Ovary (tissue), 9 donors: ENCODE data around the gene PEX6. TPM values are rescaled to one million over a fixed set of nuclear protein-coding genes. Genes with fewer than 3 reads are reported as not detected.

Experiments
- DNase-seq, 5 donors: peaks; one replicate each; pipeline ENCODE4 v3.0.0-alpha.2; 2019 to 2020
- H3K27ac ChIP-seq, 2 donors: fragments of 200-600 bp; one replicate each; pipeline versions ENCODE4 v1.5.1 to v1.8.0; 2019 to 2022
- H3K27me3 ChIP-seq: fragments of 200-600 bp; one replicate; pipeline ENCODE4 v1.8.0; 2022
- H3K36me3 ChIP-seq: fragments of 200-600 bp; sonication (generic); one replicate; pipeline ENCODE4 v1.5.1; 2019
- H3K4me1 ChIP-seq: one replicate; pipeline ENCODE4 v1.8.1; 2013; ENCODE audit warnings: mild to moderate bottlenecking, moderate library complexity; ENCODE audit not compliant: insufficient read depth
- H3K4me3 ChIP-seq: fragments of 200-600 bp; sonication (generic); one replicate; pipeline ENCODE4 v1.5.1; 2017
- H3K9me3 ChIP-seq, 2 donors: fragments of 200-600 bp in 1 of 2; sonication (generic) in 1 of 2; one replicate each; pipeline versions ENCODE4 v1.5.1 to v1.8.1; 2013 to 2019; ENCODE audit warnings: mild to moderate bottlenecking in 1 of 2, moderate library complexity in 1 of 2
- CTCF ChIP-seq, 3 donors: fragments of 450-650 bp in 2 of 3; fragments of 200-600 bp in 1 of 3; IDR thresholded peaks; one replicate each; pipeline versions ENCODE4 v1.5.1 to v1.8.0; 2016 to 2022; ENCODE audit warnings: antibody characterized with exemption in 3 of 3, mild to moderate bottlenecking in 1 of 3
- EP300 ChIP-seq: sonication (generic); formaldehyde crosslinking; IDR thresholded peaks from one replicate; pipeline ENCODE4 v1.6.1; 2017; ENCODE audit warnings: antibody characterized with exemption
- POLR2A ChIP-seq: fragments of 450-650 bp; IDR thresholded peaks from one replicate; pipeline ENCODE4 v1.6.1; 2017; ENCODE audit warnings: antibody characterized with exemption, mild to moderate bottlenecking, moderate library complexity
- WGBS, 3 donors: extraction: QIAGEN DNeasy Blood & Tissue Kit in 1 of 3; methylation state at CpG; one replicate each; pipeline versions ENCODE4 v1.1.5 to v1.1.7; 2013 to 2017; 5-methylcytosine and 5-hydroxymethylcytosine counted together
- intact Hi-C, 4 donors: fragments of 100-400 bp; cut with DNase I; formaldehyde crosslinking; loops; one replicate each; pipeline versions ENCODE4 v1.11.0 to v1.15.1; 2022 to 2023
- polyA plus RNA-seq, 2 donors: library from polyadenylated mRNA; stranded (reverse); fragments of 200-250 nt in 1 of 2; fragments of 350-450 nt in 1 of 2; fragmentation: Illumina TruSeq in 1 of 2; extraction: RNeasy Lipid Tissue Mini Kit (QIAGEN cat#74804) in 1 of 2; gene quantifications; one replicate each; pipeline ENCODE4 v1.2.3, GENCODE V29; 2013 to 2014
- total RNA-seq, 7 donors: library from RNA; depleted of rRNA in 2 of 7; stranded (reverse); fragments of >200 nt in 2 of 7; fragmentation: NEBNext Ultra II Directional in 3 of 7; extraction: Animal tissue kit (Norgen Biotek cat#: 25700) in 3 of 7; gene quantifications; one replicate each; pipeline versions ENCODE4 v1.1.0 to v1.2.4, GENCODE V29; 2016 to 2023
- donor health status: DM: no; HTN: no; CAD: no; lungs with moderate emphysema.
- donor health status: DM: no; HTN: no; CAD: no.
- donor health status: Bipolar disorder and iron deficiency.
- donor health status: DM: yes; HTN: yes; CAD: no.
- donor health status: DM: no; HTN: no; CAD: no.
- donor health status: DM: yes; HTN: yes; CAD: no.

PEX6 gene
- total and polyA plus RNA-seq, 9 donors, result 8.8 to 41.0 (median 29.8) TPM

- H3K9me3 ChIP-seq, result no peaks in the 10 kb centered on the region
- H3K4me3 ChIP-seq, result peak overlapping the region; percentile 7
- H3K36me3 ChIP-seq, result no peaks in the 10 kb centered on the region
- no peak overlapping the region for H3K27ac ChIP-seq
- peaks cover 17% of the 10 kb centered on the region for H3K4me1 ChIP-seq
- no peaks in the 10 kb centered on the region for H3K27me3 ChIP-seq
- 57 to 62% (median 60%) methylated on average over 7 of the region's 7 CpGs for WGBS, 3 donors
- intact Hi-C loops, result loop anchor here in 2 of 4 donors (10.0 kb wide), 1 partner anchor 112 kb away; no protein-coding TSS in a partner anchor
- DNase-seq, result no peak
- no peak for TF ChIP-seq EP300
- TF ChIP-seq CTCF (IDR thresholded peaks at IDR 0.05), result no peak
- TF ChIP-seq POLR2A, result no peak
Observed at GRCh38 chr6:43016176-43016942, 37.4 kb upstream of the PEX6 start.

GRCh38 chr6:43014434-43014909, 35.5 kb upstream of the PEX6 start:
- TF ChIP-seq CTCF (IDR thresholded peaks at IDR 0.05) (no peak), POLR2A (no peak), EP300 (no peak)
- WGBS, 3 donors, result 0 to 2% (median 0%) methylated on average over 7 of the region's 7 CpGs
- intact Hi-C loops, result loop anchor here in 2 of 4 donors (10.0 kb wide), 1 partner anchor 110 kb away; no protein-coding TSS in a partner anchor
- Histone ChIP-seq H3K27ac (peak overlapping the region in 1 of 2 donors; percentile 4), H3K4me1 (peaks cover 12% of the 10 kb centered on the region), H3K36me3 (no peaks in the 10 kb centered on the region), H3K9me3 (no peaks in the 10 kb centered on the region), H3K4me3 (peak overlapping the region; percentile 65), H3K27me3 (no peaks in the 10 kb centered on the region)
- DNase-seq, result no peak

- 0 to 1% (median 0%) methylated on average over 37 to 51 of the region's 51 CpGs for WGBS, 3 donors
- Histone ChIP-seq H3K4me1 (peaks cover 12% of the 10 kb centered on the region), H3K36me3 (no peaks in the 10 kb centered on the region), H3K9me3 (no peaks in the 10 kb centered on the region), H3K27ac (peak within 1 kb of the TSS; percentile 11 to 65), H3K4me3 (peak within 1 kb of the TSS; percentile 73), H3K27me3 (no peaks in the 10 kb centered on the region)
- TF ChIP-seq CTCF (IDR thresholded peaks at IDR 0.05) (no peak), EP300 (no peak), POLR2A (peak; percentile 29)
- intact Hi-C loops, result loop anchor here in 2 of 4 donors (10.0 kb wide), 1 partner anchor 109 kb away; no protein-coding TSS in a partner anchor
- DNase-seq, result peak; percentile 99 to 100 (median 99)
Observed at GRCh38 chr6:43013843-43014433, 35.0 kb upstream of the PEX6 start, which contains the start of the genes KLHDC3 and MEA1. Gene KLHDC3 (plus strand): TSS chr6:43014249. CDS start chr6:43017193, 2,944 bp downstream. Gene MEA1 (minus strand): TSS chr6:43013946. CDS start chr6:43013813, 133 bp downstream.

- DNase-seq, result no peak
- 1 to 3% (median 2%) methylated on average over 25 of the region's 25 CpGs for WGBS, 3 donors
- peaks cover 12% of the 10 kb centered on the region for H3K4me1 ChIP-seq
- peak overlapping the region; percentile 73 for H3K4me3 ChIP-seq
- intact Hi-C loops, result loop anchor here in 2 of 4 donors (10.0 kb wide), 1 partner anchor 108 kb away; no protein-coding TSS in a partner anchor
- no peaks in the 10 kb centered on the region for H3K36me3 ChIP-seq
- H3K27ac ChIP-seq, result peak overlapping the region; percentile 11 to 65
- TF ChIP-seq CTCF (IDR thresholded peaks at IDR 0.05), result no peak
- TF ChIP-seq POLR2A, result no peak
- TF ChIP-seq EP300, result no peak
- H3K9me3 ChIP-seq, result no peaks in the 10 kb centered on the region
- H3K27me3 ChIP-seq, result no peaks in the 10 kb centered on the region
Observed at GRCh38 chr6:43013097-43013842, 34.3 kb upstream of the PEX6 start.
